H9 (cell line): ENCODE results near the gene NPRL2. TPM values are rescaled to one million over a fixed set of nuclear protein-coding genes. Genes with fewer than 3 reads are reported as not detected.

Experiments used
- DNase-seq: peaks from one replicate; pipeline ENCODE4 v3.0.0-alpha.2; 2017
- H2AFZ ChIP-seq: one replicate; pipeline ENCODE4 v1.6.1; 2013; ENCODE audit warnings: mild to moderate bottlenecking, low read length, control low read depth, moderate library complexity
- H2AK5ac ChIP-seq: 2 replicates; pipeline ENCODE4 v1.6.1; 2013; ENCODE audit warnings: low read length, control low read depth, mixed read lengths; ENCODE audit not compliant: insufficient read length
- H2BK120ac ChIP-seq: one replicate; pipeline ENCODE4 v1.6.1; 2013; ENCODE audit warnings: low read depth, mild to moderate bottlenecking, low read length, control low read depth, inconsistent platforms; ENCODE audit not compliant: poor library complexity, severe bottlenecking
- H2BK12ac ChIP-seq: 2 replicates; pipeline ENCODE4 v1.6.1; 2013; ENCODE audit warnings: low read length, control low read depth, mixed read lengths, low read depth; ENCODE audit not compliant: insufficient read length
- H2BK15ac ChIP-seq: 2 replicates; pipeline ENCODE4 v1.6.1; 2013; ENCODE audit warnings: low read depth, low read length, control low read depth
- H2BK20ac ChIP-seq: one replicate; pipeline ENCODE4 v1.6.1; 2013; ENCODE audit warnings: low read depth, mild to moderate bottlenecking, low read length, control low read depth, inconsistent platforms; ENCODE audit not compliant: poor library complexity, severe bottlenecking
- H2BK5ac ChIP-seq: 2 replicates; pipeline ENCODE4 v1.6.1; 2013; ENCODE audit warnings: low read length, control low read depth, mixed read lengths; ENCODE audit not compliant: insufficient read length
- H3K14ac ChIP-seq: 2 replicates; pipeline ENCODE4 v1.6.1; 2013; ENCODE audit warnings: low read length, control low read depth; ENCODE audit not compliant: insufficient read depth
- H3K18ac ChIP-seq: 2 replicates; pipeline ENCODE4 v1.6.1; 2013; ENCODE audit warnings: low read depth, mild to moderate bottlenecking, mixed read lengths, low read length, control low read depth; ENCODE audit not compliant: insufficient read length
- H3K23ac ChIP-seq: 2 replicates; pipeline ENCODE4 v1.6.1; 2013; ENCODE audit warnings: low read length, control low read depth, mixed read lengths, low read depth; ENCODE audit not compliant: insufficient read length
- H3K23me2 ChIP-seq: 2 replicates; pipeline ENCODE4 v1.6.1; 2013; ENCODE audit warnings: low read depth, mild to moderate bottlenecking, mixed read lengths, low read length, control low read depth; ENCODE audit not compliant: insufficient read length, poor library complexity, severe bottlenecking
- H3K27ac ChIP-seq: 2 replicates; pipeline ENCODE4 v1.5.1; 2013; ENCODE audit warnings: low read length, control low read depth, mixed read lengths, low read depth; ENCODE audit not compliant: insufficient read length
- H3K27me3 ChIP-seq: 2 replicates; pipeline ENCODE4 v1.6.1; 2013; ENCODE audit warnings: low read length, control low read depth, inconsistent platforms; ENCODE audit not compliant: insufficient read depth
- H3K4ac ChIP-seq: 2 replicates; pipeline ENCODE4 v1.6.1; 2013; ENCODE audit warnings: low read depth, mild to moderate bottlenecking, control low read depth, inconsistent platforms, low read length, moderate library complexity
- H3K4me1 ChIP-seq: 2 replicates; pipeline ENCODE4 v1.6.1; 2013; ENCODE audit warnings: low read length, control low read depth, inconsistent platforms; ENCODE audit not compliant: insufficient read depth
- H3K4me2 ChIP-seq: 2 replicates; pipeline ENCODE4 v1.6.1; 2013; ENCODE audit warnings: low read length, control low read depth, mixed read lengths; ENCODE audit not compliant: insufficient read length, insufficient read depth
- H3K56ac ChIP-seq: 2 replicates; pipeline ENCODE4 v1.6.1; 2013; ENCODE audit warnings: low read depth, mild to moderate bottlenecking, mixed read lengths, low read length, control low read depth; ENCODE audit not compliant: insufficient read length
- H3K79me1 ChIP-seq: 2 replicates; pipeline ENCODE4 v1.6.1; 2013; ENCODE audit warnings: low read depth, mild to moderate bottlenecking, moderate library complexity, low read length, control low read depth, inconsistent platforms; ENCODE audit not compliant: insufficient read depth, poor library complexity, severe bottlenecking
- H3K79me2 ChIP-seq: 2 replicates; pipeline ENCODE4 v1.6.1; 2013; ENCODE audit warnings: low read length, control low read depth, inconsistent platforms; ENCODE audit not compliant: insufficient read depth
- H3K9ac ChIP-seq: 2 replicates; pipeline ENCODE4 v1.6.1; 2013; ENCODE audit warnings: low read length, control low read depth, mixed read lengths; ENCODE audit not compliant: insufficient read length; ENCODE audit errors: extremely low read depth
- H3K9me3 ChIP-seq: one replicate; pipeline ENCODE4 v1.6.1; 2013; ENCODE audit warnings: low read depth, low read length, inconsistent platforms; ENCODE audit not compliant: control insufficient read depth
- H3T11ph ChIP-seq: one replicate; pipeline ENCODE4 v1.6.1; 2013; ENCODE audit warnings: mild to moderate bottlenecking, low read length, control low read depth, inconsistent platforms
- H4K20me1 ChIP-seq: one replicate; pipeline ENCODE4 v1.6.1; 2013; ENCODE audit not compliant: control insufficient read depth, insufficient read length, insufficient read depth
- H4K5ac ChIP-seq: 2 replicates; pipeline ENCODE4 v1.6.1; 2013; ENCODE audit warnings: low read depth, mild to moderate bottlenecking, mixed read lengths, low read length, control low read depth; ENCODE audit not compliant: insufficient read length
- H4K8ac ChIP-seq: replicated peaks from 2 replicates; pipeline ENCODE4 v1.6.1; 2013; ENCODE audit warnings: low read length, control low read depth, mixed read lengths, low read depth; ENCODE audit not compliant: insufficient read length
- H4K91ac ChIP-seq: 2 replicates; pipeline ENCODE4 v1.6.1; 2013; ENCODE audit warnings: low read depth, mild to moderate bottlenecking, moderate library complexity, mixed read lengths, low read length, control low read depth; ENCODE audit not compliant: insufficient read length
- H3K27ac Mint-ChIP-seq, 3 experiments: 2 replicates in 2 of 3; 3 replicates in 1 of 3; pipeline ENCODE4 v1.8.0; 2020 to 2021; ENCODE audit warnings: mixed read lengths in 3 of 3, mild to moderate bottlenecking in 1 of 3, moderate library complexity in 1 of 3
- H3K27me3 Mint-ChIP-seq: 2 replicates; pipeline ENCODE4 v1.8.0; 2021; ENCODE audit warnings: low read depth, mild to moderate bottlenecking, moderate library complexity, mixed read lengths
- H3K36me3 Mint-ChIP-seq, 3 experiments: 2 replicates in 2 of 3; 3 replicates in 1 of 3; pipeline ENCODE4 v1.8.0; 2020 to 2021; ENCODE audit warnings: low read depth in 3 of 3, mixed read lengths in 3 of 3; ENCODE audit not compliant: insufficient read depth in 1 of 3
- H3K4me1 Mint-ChIP-seq, 2 experiments: 2 replicates each; pipeline ENCODE4 v1.8.0; 2020; ENCODE audit warnings: mixed read lengths in 2 of 2
- H3K4me3 Mint-ChIP-seq, 2 experiments: 2 replicates in 1 of 2; 3 replicates in 1 of 2; pipeline ENCODE4 v1.8.0; 2020 to 2021; ENCODE audit warnings: mild to moderate bottlenecking in 2 of 2, mixed read lengths in 2 of 2, moderate library complexity in 1 of 2
- H3K9me3 Mint-ChIP-seq, 2 experiments: 2 replicates in 1 of 2; 3 replicates in 1 of 2; pipeline ENCODE4 v1.8.0; 2020; ENCODE audit warnings: mild to moderate bottlenecking in 2 of 2, mixed read lengths in 2 of 2, moderate library complexity in 1 of 2
- CTCF ChIP-seq: fragments of 200-600 bp; sonication (generic); conservative IDR thresholded peaks from 3 replicates; pipeline ENCODE4 v1.8.0; 2021; ENCODE audit warnings: antibody characterized with exemption, mild to moderate bottlenecking
- WGBS: extraction: QIAGEN DNeasy Blood & Tissue Kit; methylation state at CpG from one replicate; pipeline ENCODE4 v1.1.7; 2013; ENCODE audit warnings: missing lambda C conversion rate, low lambda C conversion rate, mixed read lengths; ENCODE audit not compliant: insufficient read length; ENCODE audit errors: extremely low coverage; 5-methylcytosine and 5-hydroxymethylcytosine counted together
- total RNA-seq: library from RNA; stranded (reverse); gene quantifications from 2 replicates; pipeline ENCODE4 v1.2.1, GENCODE V29; 2021

The NPRL2 gene
- total RNA-seq, 1 experiment from 2014 or later = 23.4 TPM

DNA sequence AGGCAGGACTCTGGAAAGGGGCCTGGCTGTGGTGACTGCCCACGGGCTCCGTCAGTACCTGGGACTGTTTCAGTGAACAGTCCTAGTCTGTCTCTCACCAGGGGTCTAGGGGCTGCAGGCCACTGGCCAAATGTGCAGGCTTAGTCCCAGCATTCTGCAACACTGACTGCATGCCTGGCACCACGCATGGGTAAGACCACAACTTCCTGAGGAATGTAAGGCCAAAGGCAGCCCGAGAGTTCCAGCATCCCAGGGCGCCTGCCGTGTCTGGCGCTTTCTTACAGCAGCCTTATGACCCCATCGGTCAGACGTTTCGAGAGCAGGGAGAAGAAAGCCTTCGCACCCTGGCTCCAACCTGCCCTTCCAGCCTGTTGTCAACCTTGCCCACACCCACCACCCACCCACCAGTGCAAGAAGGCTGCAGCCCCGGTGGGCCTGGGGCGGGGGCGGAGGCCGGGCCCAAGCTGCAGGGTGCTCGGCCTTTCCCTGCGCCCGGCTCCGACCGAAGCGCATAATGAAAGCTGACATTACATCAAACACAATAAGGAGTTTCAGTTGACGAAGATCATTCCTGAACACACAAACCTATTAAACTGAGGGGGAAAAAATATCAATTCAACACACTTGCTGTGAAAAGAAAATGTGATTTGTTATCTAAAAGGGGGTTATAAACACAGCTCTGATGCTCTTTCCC is 38.3 kb upstream of the NPRL2 start:
- no peaks in the 10 kb centered on the region for H3K23me2 ChIP-seq
- Mint-ChIP-seq H3K36me3 (0 out of 7 replicates have a peak, but pooled peaks cover 0 to 4% (median 0%) of the 10 kb centered on the region in 3 experiments), H3K27me3 (no peaks in the 10 kb centered on the region; the same call in 1 of the 2 replicates), H3K4me3 (no peak overlapping the region), H3K9me3 (no peaks in the 10 kb centered on the region), H3K27ac (no peak overlapping the region), H3K4me1 (0 out of 4 replicates have a peak, but pooled peaks cover 0 to 6% of the 10 kb centered on the region in 2 experiments)
- H3K4me1 ChIP-seq = no peaks in the 10 kb centered on the region
- no peak overlapping the region for H3K23ac ChIP-seq
- no peak overlapping the region for H2BK120ac ChIP-seq
- no peak; the same call in 2 of the 3 replicates for TF ChIP-seq CTCF
- no peak overlapping the region for H2BK15ac ChIP-seq
- no peaks in the 10 kb centered on the region for H3K79me2 ChIP-seq
- H3K18ac ChIP-seq = no peak overlapping the region
- no peak overlapping the region for H2BK20ac ChIP-seq
- H4K8ac ChIP-seq = no peak overlapping the region
- H2BK12ac ChIP-seq = no peak overlapping the region
- no peak overlapping the region for H2AK5ac ChIP-seq
- no peak overlapping the region for H2AFZ ChIP-seq
- peaks cover 2% of the 10 kb centered on the region for H4K20me1 ChIP-seq
- H3T11ph ChIP-seq = no peak overlapping the region
- no peak for DNase-seq
- no peak overlapping the region for H2BK5ac ChIP-seq
- H4K5ac ChIP-seq = no peak overlapping the region
- no peaks in the 10 kb centered on the region for H3K79me1 ChIP-seq
- no peak overlapping the region for H3K9ac ChIP-seq
- H3K27me3 ChIP-seq = no peaks in the 10 kb centered on the region
- no peak overlapping the region for H4K91ac ChIP-seq
- no peak overlapping the region for H3K4me2 ChIP-seq
- WGBS = no CpG with 5 or more reads among the region's 22 CpGs
- H3K27ac ChIP-seq = no peak overlapping the region
- H3K14ac ChIP-seq = no peak overlapping the region
- H3K56ac ChIP-seq = no peak overlapping the region
- no peaks in the 10 kb centered on the region for H3K9me3 ChIP-seq
- no peak overlapping the region for H3K4ac ChIP-seq
